ENCODE measurements around the gene SLC25A24. TPM values are rescaled to one million over a fixed set of nuclear protein-coding genes. Genes with fewer than 3 reads are reported as not detected.
A peak's percentile ranks its signal among the peaks of the same experiment; 100 is the strongest.
"Not testable (repeated sequence)": the region's sequence is repeated elsewhere in the genome, so short reads cannot be mapped to it uniquely, and the experiment has no call there.

The SLC25A24 gene
- total RNA-seq, 1 donor from 2014 or later, result 34.3 TPM

DNA sequence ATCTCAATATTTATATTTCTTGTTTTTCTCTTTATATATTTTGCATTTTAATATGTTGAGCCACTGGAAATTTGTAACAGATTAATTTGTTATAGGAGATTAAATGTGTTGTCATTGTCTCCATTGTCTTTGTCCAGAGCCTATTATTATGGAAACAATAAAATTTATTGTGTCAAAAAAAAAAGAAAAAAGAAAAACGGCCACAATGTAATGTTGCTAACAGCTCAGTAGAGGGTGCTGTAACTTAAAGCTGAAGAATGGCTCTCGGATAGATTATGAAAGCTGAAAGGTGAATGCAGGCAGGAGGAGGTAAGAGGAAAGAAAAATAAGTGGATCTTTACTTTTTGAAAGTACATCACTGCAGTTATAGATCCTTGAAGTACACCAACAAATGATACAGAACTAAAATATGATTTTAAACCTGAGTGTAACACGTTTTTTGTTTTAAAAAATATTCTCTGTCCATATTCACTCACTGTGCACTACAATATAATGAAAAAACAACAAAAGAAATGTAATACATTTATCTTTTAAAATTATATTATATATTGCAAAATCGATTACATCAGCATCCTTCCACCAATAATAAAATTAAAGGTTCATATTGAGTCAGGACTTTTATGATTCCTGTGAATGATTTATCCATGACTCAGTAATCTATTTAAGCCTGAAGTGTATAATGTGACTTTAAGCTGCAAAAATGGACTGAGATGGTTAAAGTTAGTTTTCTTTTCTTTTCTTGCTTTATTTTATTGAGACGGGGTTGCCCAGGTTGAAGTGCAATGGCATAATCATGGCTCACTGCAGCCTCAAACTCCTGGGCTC lies 14.7 kb upstream of the SLC25A24 start:
- peaks cover 20% of the 10 kb centered on the region for H3K27me3 Mint-ChIP-seq (ENCODE audit: low read depth)
- not testable (repeated sequence) for H3K4me1 Mint-ChIP-seq; H3K9me3 Mint-ChIP-seq; H3K27ac Mint-ChIP-seq; DNase-seq (ENCODE audit: low spot score in 2 of 2, unreplicated experiment in 2 of 2); H3K4me3 Mint-ChIP-seq; H3K36me3 Mint-ChIP-seq
- TF ChIP-seq CTCF (IDR thresholded peaks at IDR 0.05; ENCODE audit: unreplicated experiment), result peak; percentile 69

DNA sequence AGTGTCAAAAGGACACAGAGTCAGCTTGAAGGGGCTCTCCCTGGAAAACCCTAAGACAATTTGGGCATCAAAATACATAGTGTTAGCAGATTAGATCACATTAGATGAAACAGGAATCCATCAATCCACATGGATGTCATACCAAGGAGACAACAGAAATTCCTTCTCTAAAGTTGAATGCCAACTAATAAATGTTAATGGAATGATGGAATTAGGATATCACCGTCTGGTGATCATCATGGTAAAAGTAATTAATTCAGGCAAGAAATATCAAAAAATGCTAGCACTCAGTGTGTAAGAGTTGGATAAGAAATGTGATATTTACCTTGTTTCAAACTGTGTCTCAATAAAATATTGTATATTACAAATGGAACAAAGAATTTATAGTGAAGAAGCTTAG lies 10.9 kb upstream of the SLC25A24 start:
- no peak for DNase-seq (ENCODE audit: low spot score in 2 of 2, unreplicated experiment in 2 of 2)
- no peaks in the 10 kb centered on the region for H3K36me3 Mint-ChIP-seq
- H3K27me3 Mint-ChIP-seq (ENCODE audit: low read depth), result peaks cover 32% of the 10 kb centered on the region
- no peaks in the 10 kb centered on the region for H3K9me3 Mint-ChIP-seq
- no peak overlapping the region for H3K4me3 Mint-ChIP-seq
- H3K27ac Mint-ChIP-seq, result no peak overlapping the region
- TF ChIP-seq CTCF (IDR thresholded peaks at IDR 0.05; ENCODE audit: unreplicated experiment), result no peak
- H3K4me1 Mint-ChIP-seq, result no peaks in the 10 kb centered on the region

DNA sequence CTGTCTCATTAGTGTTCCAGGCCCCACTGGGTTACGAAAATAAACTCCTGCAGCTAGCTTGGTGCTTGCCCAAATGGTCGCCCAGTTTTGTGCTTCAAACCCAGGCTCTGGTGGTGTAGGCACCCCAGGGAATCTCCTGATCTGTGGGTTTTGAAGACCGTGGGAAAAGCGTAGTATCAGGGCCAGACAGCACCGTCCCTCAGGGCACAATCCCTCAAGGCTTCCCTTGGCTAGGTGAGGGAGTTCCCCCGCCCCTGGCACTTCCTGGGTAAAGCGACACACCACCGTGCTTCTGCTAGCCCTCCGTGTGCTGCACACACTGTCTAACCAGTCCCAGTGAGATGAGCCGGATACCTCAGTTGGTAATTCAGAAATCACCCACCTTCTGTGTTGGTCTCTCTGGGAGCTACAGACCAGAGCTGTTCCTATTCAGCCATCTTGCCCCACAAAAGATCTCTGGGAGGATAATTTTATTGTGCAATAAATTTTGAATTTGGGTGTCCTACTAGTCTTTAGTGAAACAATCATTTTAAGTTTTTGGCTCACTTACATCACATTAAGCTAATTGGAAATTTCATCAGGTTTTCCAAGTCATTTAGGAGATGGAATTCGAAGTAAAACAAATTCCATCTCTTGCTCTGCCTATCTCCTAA lies 9.4 kb upstream of the SLC25A24 start:
- Mint-ChIP-seq H3K9me3 (peaks cover 5% of the 10 kb centered on the region), H3K27me3 (ENCODE audit: low read depth) (peaks cover 37% of the 10 kb centered on the region), H3K36me3 (no peaks in the 10 kb centered on the region), H3K27ac (no peak overlapping the region), H3K4me1 (no peaks in the 10 kb centered on the region), H3K4me3 (no peak overlapping the region)
- no peak for TF ChIP-seq CTCF (IDR thresholded peaks at IDR 0.05; ENCODE audit: unreplicated experiment)
- no peak for DNase-seq (ENCODE audit: low spot score in 2 of 2, unreplicated experiment in 2 of 2)

- no peak for TF ChIP-seq CTCF (IDR thresholded peaks at IDR 0.05; ENCODE audit: unreplicated experiment)
- H3K36me3 Mint-ChIP-seq, result no peaks in the 10 kb centered on the region
- DNase-seq (ENCODE audit: low spot score in 2 of 2, unreplicated experiment in 2 of 2), result peak in 1 of 2 experiments; percentile 38
- peaks cover 41% of the 10 kb centered on the region for H3K27me3 Mint-ChIP-seq (ENCODE audit: low read depth)
- H3K4me1 Mint-ChIP-seq, result no peaks in the 10 kb centered on the region
- H3K4me3 Mint-ChIP-seq, result no peak overlapping the region
- peaks cover 10% of the 10 kb centered on the region for H3K9me3 Mint-ChIP-seq
- no peak overlapping the region for H3K27ac Mint-ChIP-seq
Measured at GRCh38 chr1:108208724-108209446, 8.7 kb upstream of the SLC25A24 start.

DNA sequence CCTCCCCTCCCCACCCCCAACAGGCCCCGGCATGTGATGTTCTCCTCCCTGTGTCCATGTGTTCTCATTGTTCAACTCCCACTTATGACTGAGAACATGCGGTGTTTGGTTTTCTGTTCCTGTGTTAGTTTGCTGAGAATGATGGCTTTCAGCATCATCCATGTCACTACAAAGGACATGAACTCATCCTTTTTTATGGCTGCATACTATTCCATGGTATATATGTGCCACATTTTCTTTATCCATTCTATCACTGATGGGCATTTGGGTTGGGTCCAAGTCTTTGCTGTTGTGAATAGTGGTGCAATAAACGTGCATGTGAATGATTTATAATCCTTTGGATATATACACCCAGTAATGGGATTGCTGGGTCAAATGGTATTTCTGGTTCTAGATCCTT lies 3.4 kb upstream of the SLC25A24 start:
- H3K36me3 Mint-ChIP-seq; DNase-seq (ENCODE audit: low spot score in 2 of 2, unreplicated experiment in 2 of 2); H3K27ac Mint-ChIP-seq; H3K4me3 Mint-ChIP-seq: not testable (repeated sequence)
- H3K27me3 Mint-ChIP-seq (ENCODE audit: low read depth), result peaks cover 21% of the 10 kb centered on the region
- peaks cover 19% of the 10 kb centered on the region for H3K4me1 Mint-ChIP-seq
- peaks cover 11% of the 10 kb centered on the region for H3K9me3 Mint-ChIP-seq

GRCh38 chr1:108201687-108202086 lies 1.5 kb upstream of the SLC25A24 start:
- no peak for TF ChIP-seq CTCF (IDR thresholded peaks at IDR 0.05; ENCODE audit: unreplicated experiment)
- H3K27me3 Mint-ChIP-seq (ENCODE audit: low read depth), result peaks cover 16% of the 10 kb centered on the region
- H3K4me1 Mint-ChIP-seq, result peaks cover 29% of the 10 kb centered on the region
- peaks cover 14% of the 10 kb centered on the region for H3K36me3 Mint-ChIP-seq
- H3K27ac Mint-ChIP-seq, result no peak overlapping the region
- H3K4me3 Mint-ChIP-seq, result no peak overlapping the region
- peaks cover 12% of the 10 kb centered on the region for H3K9me3 Mint-ChIP-seq
- DNase-seq (ENCODE audit: low spot score in 2 of 2, unreplicated experiment in 2 of 2), result no peak

Data from mesothelial cell of epicardium (in vitro differentiated cells).